ENCODE measurements around the gene PTPRC.

- TF ChIP-seq POLR2A (IDR thresholded peaks at IDR 0.05) (no peak), CTCF (IDR thresholded peaks at IDR 0.05) (no peak)
Observed at GRCh38 chr1:198595765-198596164, 43.1 kb upstream of the PTPRC start.
